ACC112 (cell line): ENCODE measurements around the gene FBLN5.

ENCODE experiments used
- H2AFZ ChIP-seq: fragments of 200-600 bp; sonication (generic); one replicate; pipeline ENCODE4 v1.6.0; 2017; ENCODE audit warnings: antibody characterized with exemption, low read length; ENCODE audit not compliant: unreplicated experiment
- H3K27ac ChIP-seq: fragments of 200-600 bp; sonication (generic); 2 replicates; pipeline ENCODE4 v1.5.1; 2014; ENCODE audit warnings: low read depth, mild to moderate bottlenecking, antibody characterized with exemption, low read length, moderate library complexity
- H3K27me3 ChIP-seq: fragments of 200-600 bp; sonication (generic); 2 replicates; pipeline ENCODE4 v1.6.1; 2014; ENCODE audit warnings: mild to moderate bottlenecking, antibody characterized with exemption, low read length, moderate library complexity, mixed read lengths; ENCODE audit not compliant: insufficient read depth
- H3K36me3 ChIP-seq: fragments of 200-600 bp; sonication (generic); 2 replicates; pipeline ENCODE4 v1.6.1; 2016; ENCODE audit warnings: mild to moderate bottlenecking, antibody characterized with exemption, low read length, moderate library complexity, mixed read lengths; ENCODE audit not compliant: insufficient read depth
- H3K4me1 ChIP-seq: fragments of 200-600 bp; sonication (generic); one replicate; pipeline ENCODE4 v1.6.1; 2016; ENCODE audit warnings: low read length, mixed read lengths; ENCODE audit not compliant: insufficient read depth, unreplicated experiment, control insufficient read depth
- H3K4me3 ChIP-seq: fragments of 200-600 bp; sonication (generic); 2 replicates; pipeline ENCODE4 v1.5.1; 2014; ENCODE audit warnings: mild to moderate bottlenecking, low read depth, low read length
- H3K79me2 ChIP-seq: fragments of 200-600 bp; sonication (generic); one replicate; pipeline ENCODE4 v1.6.0; 2016; ENCODE audit warnings: low read length; ENCODE audit not compliant: control insufficient read depth, unreplicated experiment, insufficient read depth

The FBLN5 gene

GRCh38 chr14:91829511-91829910, 118.0 kb downstream of the FBLN5 start:
- H3K79me2 ChIP-seq: no peaks in the 10 kb centered on the region
- no peaks in the 10 kb centered on the region for H3K4me1 ChIP-seq
- H3K4me3 ChIP-seq: no peak overlapping the region
- H3K27ac ChIP-seq: no peak overlapping the region
- no peaks in the 10 kb centered on the region for H3K36me3 ChIP-seq
- H3K27me3 ChIP-seq: peaks cover 44% of the 10 kb centered on the region
- no peak overlapping the region for H2AFZ ChIP-seq

- H3K27ac ChIP-seq: no peak overlapping the region
- no peak overlapping the region for H2AFZ ChIP-seq
- H3K4me1 ChIP-seq: no peaks in the 10 kb centered on the region
- no peaks in the 10 kb centered on the region for H3K79me2 ChIP-seq
- H3K4me3 ChIP-seq: no peak overlapping the region
- peaks cover 32% of the 10 kb centered on the region; the same call in 1 of the 2 replicates for H3K27me3 ChIP-seq
- H3K36me3 ChIP-seq: no peaks in the 10 kb centered on the region
Observed at GRCh38 chr14:91827746-91828145, 119.7 kb downstream of the FBLN5 start.
